ES-I3 (cell line): ENCODE results near the gene ELF5.

Source experiments
- H3K36me3 ChIP-seq: 2 replicates; pipeline ENCODE4 v1.6.1; 2013; ENCODE audit warnings: mild to moderate bottlenecking, low read length, control low read depth, moderate library complexity; ENCODE audit not compliant: insufficient read depth
- H3K4me1 ChIP-seq: 2 replicates; pipeline ENCODE4 v1.6.1; 2013; ENCODE audit warnings: mild to moderate bottlenecking, control low read depth, low read length; ENCODE audit not compliant: insufficient read depth
- H3K9ac ChIP-seq: 2 replicates; pipeline ENCODE4 v1.6.1; 2013; ENCODE audit warnings: low read depth, mild to moderate bottlenecking, low read length, moderate library complexity
- H3K9me3 ChIP-seq: 2 replicates; pipeline ENCODE4 v1.6.1; 2013; ENCODE audit warnings: mild to moderate bottlenecking, low read length, moderate library complexity; ENCODE audit not compliant: control insufficient read depth, insufficient read depth

The ELF5 gene

DNA sequence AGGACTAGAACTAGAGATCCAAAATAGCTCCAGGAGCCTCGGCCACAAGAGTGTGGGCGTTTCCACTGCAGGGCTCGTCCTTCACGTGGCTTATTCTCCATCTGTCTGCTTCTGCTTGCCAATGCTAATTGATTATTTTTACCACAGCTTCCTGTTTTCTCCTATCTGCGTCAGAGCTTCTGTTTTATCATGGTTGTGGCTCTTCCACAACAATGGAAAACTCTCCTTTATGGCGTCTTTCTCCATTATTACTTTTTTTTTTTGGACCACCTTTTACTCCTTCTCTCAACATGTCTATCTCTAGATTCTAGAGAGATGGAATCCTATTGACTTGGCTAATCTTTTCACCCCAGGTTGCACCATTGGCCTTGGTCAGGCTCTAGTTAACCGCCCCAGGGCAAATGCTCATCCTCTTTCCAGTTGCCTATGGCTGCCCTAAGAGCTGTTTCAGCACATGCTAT lies 49.0 kb downstream of the ELF5 start:
- Histone ChIP-seq H3K4me1 (no peaks in the 10 kb centered on the region), H3K36me3 (no peaks in the 10 kb centered on the region), H3K9me3 (peaks cover 2% of the 10 kb centered on the region), H3K9ac (no peak overlapping the region)

DNA sequence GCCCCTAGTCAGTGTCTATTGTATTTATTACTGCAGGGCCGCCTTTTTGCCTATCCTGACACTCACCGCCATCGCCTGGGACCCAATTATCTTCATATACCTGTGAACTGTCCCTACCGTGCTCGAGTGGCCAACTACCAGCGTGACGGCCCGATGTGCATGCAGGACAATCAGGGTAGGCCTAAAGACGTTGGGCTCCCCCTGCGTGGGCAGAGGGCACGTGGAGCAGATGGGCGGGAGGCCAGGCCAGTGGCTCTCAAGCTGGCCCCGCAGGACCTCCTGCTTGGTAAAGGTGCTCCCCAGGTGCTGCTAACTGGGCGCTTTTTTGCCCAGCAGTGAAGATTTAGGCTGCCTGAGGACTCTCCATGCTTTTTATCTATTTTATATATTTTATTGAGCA lies 52.4 kb downstream of the ELF5 start:
- H3K36me3 ChIP-seq: no peaks in the 10 kb centered on the region
- no peak overlapping the region for H3K9ac ChIP-seq
- no peaks in the 10 kb centered on the region for H3K9me3 ChIP-seq
- peaks cover 4% of the 10 kb centered on the region; the same call in 1 of the 2 replicates for H3K4me1 ChIP-seq

DNA sequence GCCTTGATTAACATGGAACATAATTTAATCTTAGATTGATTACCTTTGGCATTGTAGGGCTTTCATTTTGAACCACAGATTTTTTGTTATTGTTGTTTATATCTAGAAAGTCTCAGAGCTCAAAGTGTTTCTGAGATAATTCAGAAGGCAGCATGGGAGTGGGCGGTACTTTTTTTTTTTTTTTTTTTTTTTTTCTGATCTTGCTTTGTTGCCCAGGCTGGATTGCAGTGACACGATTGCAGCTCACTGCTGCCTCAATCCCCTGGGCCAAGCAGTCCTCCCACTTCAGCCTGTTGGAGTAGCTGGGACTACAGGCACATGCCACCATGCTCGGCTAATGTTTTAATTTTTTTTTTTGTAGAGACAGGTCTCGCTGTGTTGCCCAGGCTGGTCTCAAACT lies 53.3 kb downstream of the ELF5 start:
- Histone ChIP-seq H3K9ac (no peak overlapping the region), H3K9me3 (no peaks in the 10 kb centered on the region), H3K4me1 (peaks cover 4% of the 10 kb centered on the region; the same call in 1 of the 2 replicates), H3K36me3 (no peaks in the 10 kb centered on the region)

DNA sequence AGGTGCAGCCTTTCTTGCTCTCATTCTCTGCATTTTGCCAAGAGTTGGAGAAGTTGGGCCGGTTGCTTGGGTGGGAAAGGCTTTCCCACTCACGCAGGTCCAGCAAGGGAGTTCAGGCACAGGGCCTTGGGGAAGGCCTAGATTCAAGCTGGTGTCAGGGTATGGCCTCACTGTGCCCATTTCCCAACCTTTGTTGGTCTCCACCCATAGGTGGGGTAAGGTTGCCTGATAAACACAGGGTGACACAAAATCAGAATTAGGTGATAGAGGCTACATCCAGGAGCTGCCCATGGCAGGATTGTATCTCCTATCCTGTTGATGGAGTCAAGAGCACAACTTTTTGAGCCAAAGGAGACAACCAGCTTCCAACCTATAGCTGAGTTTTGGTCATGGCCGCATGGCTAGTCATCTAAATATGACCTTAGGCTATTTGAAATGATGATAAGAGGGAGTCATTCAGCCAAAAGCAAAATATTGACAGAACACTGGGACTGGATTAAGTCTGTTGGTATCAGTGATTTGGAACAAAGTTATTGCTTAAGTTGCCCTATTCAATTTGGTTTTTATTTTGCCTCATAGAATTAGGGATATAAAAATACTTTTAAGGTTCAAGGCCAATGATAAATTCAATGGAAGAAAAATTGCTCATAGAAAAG lies 54.0 kb downstream of the ELF5 start:
- Histone ChIP-seq H3K9ac (no peak overlapping the region), H3K36me3 (no peaks in the 10 kb centered on the region), H3K9me3 (no peaks in the 10 kb centered on the region), H3K4me1 (peaks cover 4% of the 10 kb centered on the region; the same call in 1 of the 2 replicates)

DNA sequence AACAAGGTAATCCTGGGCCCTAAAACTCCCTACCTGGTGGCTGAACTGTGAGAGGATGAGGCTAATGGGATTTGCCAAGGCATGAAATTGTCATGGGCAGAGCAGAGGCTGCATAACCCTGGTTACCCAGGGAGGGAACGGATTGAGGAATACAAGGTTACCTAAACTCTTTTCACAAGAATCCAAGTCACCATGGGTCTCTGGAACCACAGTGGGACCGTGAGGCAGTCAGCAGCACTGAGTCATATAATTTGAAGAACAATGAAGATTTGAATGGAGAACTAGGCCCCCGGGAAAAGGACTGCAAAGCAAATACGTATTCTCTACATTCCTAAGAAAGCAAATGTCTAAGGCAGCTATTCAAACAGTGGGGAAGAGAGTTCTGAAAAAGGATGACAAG lies 55.1 kb downstream of the ELF5 start:
- H3K4me1 ChIP-seq: peaks cover 4% of the 10 kb centered on the region; the same call in 1 of the 2 replicates
- H3K36me3 ChIP-seq: no peaks in the 10 kb centered on the region
- H3K9ac ChIP-seq: no peak overlapping the region
- H3K9me3 ChIP-seq: no peaks in the 10 kb centered on the region

DNA sequence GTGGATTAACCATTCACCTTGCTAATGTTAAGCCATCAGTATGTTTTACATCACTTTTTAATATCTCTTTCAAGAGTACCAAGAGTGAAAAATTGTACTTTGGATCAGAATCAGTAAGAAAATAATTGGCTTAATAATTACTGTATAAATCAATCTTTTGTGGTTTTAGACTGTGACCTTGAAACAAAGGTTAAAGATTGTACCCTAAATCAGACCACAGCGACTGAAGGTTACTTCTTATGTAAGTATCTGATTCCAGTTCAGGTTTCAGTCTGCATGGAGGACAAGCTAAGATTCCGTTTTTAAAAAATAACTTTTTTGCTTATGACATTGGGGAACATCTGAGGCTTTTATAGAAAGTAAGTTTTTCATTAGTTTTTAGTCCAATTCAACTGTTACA lies 56.0 kb downstream of the ELF5 start:
- no peaks in the 10 kb centered on the region for H3K36me3 ChIP-seq

DNA sequence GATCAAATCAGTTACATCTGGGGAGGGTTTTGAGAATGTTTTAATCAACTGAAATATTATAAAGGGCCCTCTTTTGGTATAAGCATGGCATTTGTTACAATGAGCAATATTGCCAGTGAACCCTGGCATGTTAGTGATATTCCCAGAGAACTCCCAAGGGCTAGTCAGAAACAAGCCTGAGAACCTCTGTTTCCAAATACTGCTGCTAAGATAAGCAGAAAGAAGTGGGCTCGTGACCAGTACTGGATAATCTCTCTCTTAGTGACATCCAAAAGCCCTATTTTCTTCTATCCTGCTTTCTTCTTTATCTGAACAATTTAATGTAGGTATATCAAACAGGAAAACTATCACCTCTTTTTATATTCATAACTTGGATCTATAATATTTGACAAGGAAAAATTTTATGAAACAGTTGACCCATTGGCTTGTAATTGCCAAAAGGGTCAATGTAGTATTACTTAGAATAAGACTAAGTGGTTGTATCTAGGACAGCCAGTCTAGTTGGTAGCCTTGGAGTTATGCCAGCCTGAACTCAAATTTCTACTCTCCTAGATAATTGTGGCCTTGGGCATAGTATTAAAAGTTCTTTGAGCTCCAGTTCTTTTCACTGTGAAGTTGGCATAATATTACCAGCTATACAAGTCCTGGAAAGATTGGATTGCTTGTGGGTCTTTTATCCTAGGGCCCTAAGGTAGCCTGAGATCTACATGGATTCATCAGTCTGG lies 59.1 kb downstream of the ELF5 start:
- Histone ChIP-seq H3K4me1 (peaks cover 4% of the 10 kb centered on the region; the same call in 1 of the 2 replicates), H3K36me3 (no peaks in the 10 kb centered on the region), H3K9me3 (no peaks in the 10 kb centered on the region), H3K9ac (no peak overlapping the region)

More for the DNA sequence above, 56.0 kb downstream of the ELF5 start:
- Histone ChIP-seq H3K4me1 (peaks cover 4% of the 10 kb centered on the region; the same call in 1 of the 2 replicates), H3K9ac (no peak overlapping the region), H3K9me3 (no peaks in the 10 kb centered on the region)

DNA sequence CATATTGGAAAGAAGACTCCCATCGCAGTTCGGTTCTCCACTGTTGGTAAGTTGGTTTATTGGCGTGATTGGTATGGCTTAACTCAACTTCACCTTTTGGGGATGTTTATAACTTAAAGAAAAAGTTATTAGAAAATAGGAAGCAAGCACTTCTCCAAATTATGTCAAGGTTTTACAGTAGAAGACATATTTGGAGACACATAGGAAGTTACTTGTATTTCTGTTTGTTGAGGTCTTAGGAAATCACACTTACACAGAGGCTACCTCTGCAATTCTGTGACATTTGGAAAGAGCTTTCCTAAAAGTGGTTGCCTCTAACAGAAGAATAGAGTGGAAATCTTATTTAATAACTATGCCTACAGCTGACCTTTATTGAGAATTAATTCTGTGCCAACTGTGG lies 62.5 kb downstream of the ELF5 start:
- H3K36me3 ChIP-seq: no peaks in the 10 kb centered on the region
- H3K4me1 ChIP-seq: no peaks in the 10 kb centered on the region
- no peaks in the 10 kb centered on the region for H3K9me3 ChIP-seq
- H3K9ac ChIP-seq: no peak overlapping the region

DNA sequence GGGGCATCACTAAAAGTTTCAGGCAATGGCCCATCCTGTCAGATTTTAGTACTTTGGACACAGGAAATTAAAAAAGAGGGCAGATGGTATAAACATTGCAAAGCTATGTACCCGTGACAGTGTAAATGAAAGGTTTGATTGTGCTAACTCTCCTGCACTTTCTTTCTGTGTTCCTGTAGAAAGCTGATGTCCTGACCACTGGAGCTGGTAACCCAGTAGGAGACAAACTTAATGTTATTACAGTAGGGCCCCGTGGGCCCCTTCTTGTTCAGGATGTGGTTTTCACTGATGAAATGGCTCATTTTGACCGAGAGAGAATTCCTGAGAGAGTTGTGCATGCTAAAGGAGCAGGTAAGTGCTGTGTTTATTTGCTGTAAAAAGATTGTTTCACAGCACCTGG lies 64.6 kb downstream of the ELF5 start:
- Histone ChIP-seq H3K4me1 (no peaks in the 10 kb centered on the region), H3K9me3 (no peaks in the 10 kb centered on the region), H3K36me3 (no peaks in the 10 kb centered on the region), H3K9ac (no peak overlapping the region)

DNA sequence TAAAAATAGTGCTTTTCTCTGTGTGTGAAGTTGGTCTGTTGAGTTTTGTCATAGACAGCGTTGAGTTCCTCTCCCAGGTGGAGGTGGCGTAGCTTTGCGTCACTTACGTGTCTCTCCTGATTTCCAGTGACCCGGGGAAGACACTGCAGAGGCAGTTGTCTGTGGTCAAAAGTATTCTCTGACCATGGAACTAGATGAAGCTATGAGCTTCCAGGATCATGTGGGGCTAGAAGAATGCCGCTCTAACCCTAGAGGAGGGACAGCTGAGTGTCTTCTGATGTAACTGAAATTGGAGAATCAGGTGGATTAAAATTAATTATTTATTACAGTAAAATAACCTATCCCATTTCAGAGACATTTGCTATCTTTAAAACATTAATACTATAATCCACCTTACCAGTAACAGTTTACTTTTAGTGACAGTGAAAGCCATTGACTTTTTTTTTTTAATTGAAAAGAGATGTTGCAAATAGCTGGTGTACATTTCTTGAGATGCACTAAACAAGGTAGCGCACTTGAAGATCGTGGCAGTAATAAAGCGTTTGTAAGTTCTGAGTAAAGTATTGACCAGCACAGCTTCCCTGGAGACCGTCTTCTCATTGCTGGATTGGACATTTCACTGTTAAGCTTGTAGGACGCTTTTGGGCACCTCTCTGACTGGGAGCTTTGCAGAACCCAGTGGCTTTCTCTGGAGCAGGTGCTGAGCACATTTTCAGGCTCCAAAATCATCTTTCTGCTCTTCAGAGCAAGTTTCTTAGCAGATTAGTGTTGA lies 65.2 kb downstream of the ELF5 start:
- Histone ChIP-seq H3K36me3 (no peaks in the 10 kb centered on the region), H3K9ac (no peak overlapping the region), H3K4me1 (no peaks in the 10 kb centered on the region), H3K9me3 (no peaks in the 10 kb centered on the region)

DNA sequence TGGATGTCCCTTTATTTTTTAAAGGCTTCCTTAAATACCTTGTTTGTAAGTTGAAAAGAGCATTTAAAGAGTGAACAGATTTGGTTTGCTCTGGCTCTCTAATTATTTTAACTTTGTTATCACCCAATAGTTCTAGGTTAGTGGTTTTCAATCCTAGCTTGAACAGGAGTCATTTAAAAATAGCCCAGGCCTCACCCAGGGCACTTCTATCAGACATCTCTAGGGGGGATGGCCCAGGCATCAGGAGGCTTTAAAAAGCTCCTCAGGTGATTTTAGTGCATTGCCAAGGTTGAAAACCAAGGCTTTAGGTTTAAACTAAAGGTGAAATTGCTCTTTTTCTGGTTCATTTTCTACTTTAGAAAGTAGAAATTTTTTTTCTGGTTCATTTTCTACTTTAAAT lies 66.5 kb downstream of the ELF5 start:
- H3K9me3 ChIP-seq: no peaks in the 10 kb centered on the region
- H3K9ac ChIP-seq: no peak overlapping the region
- no peaks in the 10 kb centered on the region for H3K36me3 ChIP-seq
- H3K4me1 ChIP-seq: no peaks in the 10 kb centered on the region

DNA sequence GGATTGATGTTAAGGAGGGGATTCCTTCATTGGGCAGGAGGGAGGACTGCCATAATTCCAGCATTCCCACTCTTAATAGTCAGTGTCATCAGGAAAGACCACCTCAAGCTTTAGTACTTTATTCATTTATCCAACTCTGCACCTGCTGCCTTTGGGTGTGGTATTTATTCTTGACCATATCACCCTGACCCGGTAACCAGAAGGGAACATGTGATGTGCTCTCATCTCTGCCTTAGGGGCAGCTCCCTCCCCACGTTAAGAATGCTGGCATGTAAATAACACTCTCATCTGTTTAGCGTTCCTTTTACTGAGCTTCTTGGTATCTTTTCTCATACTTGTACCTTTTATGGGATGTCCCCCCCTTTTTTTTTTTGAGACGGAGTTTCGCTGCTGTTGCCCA lies 67.2 kb downstream of the ELF5 start:
- no peaks in the 10 kb centered on the region for H3K36me3 ChIP-seq
- H3K4me1 ChIP-seq: no peaks in the 10 kb centered on the region
- H3K9ac ChIP-seq: no peak overlapping the region
- no peaks in the 10 kb centered on the region for H3K9me3 ChIP-seq

DNA sequence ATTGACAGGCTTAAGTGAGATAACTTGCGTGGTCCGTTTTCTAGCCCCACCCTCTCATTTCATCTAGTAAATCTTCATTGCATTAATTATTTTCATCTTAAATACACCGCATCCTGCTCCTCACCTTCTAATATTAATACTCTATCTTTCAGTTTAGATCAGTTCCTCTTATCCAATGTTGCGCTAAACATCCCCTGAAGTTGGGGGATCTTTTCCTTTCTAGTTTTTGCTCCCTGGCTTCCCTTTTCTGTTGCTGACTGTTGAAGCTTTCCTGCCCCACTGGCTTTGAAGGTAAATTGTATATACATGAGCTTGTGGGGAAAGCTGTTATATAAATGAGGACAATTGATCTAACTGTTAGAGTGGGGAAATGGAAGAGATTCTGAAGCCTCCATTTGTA lies 67.6 kb downstream of the ELF5 start:
- Histone ChIP-seq H3K9me3 (no peaks in the 10 kb centered on the region), H3K4me1 (no peaks in the 10 kb centered on the region), H3K36me3 (no peaks in the 10 kb centered on the region), H3K9ac (no peak overlapping the region)

DNA sequence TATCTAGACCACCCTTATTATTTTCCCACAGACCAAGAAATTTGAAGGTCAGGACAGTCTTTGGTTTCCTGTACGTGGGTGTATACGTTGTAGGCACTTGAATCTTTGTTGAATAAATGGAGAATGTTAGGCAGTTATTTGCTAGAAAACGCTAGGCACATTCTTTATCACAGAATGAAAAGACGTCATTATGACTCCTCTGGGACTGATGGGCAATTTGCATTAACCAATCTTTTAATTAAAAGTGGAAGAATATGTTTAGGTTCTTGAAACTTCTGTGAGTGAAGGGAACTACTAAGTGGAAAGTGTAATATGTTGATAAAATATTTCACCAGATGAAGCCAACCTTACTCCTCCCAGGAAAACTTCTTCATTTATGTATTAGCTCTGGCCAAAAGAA lies 69.2 kb downstream of the ELF5 start:
- H3K4me1 ChIP-seq: no peaks in the 10 kb centered on the region
- H3K36me3 ChIP-seq: no peaks in the 10 kb centered on the region
- no peak overlapping the region for H3K9ac ChIP-seq

More for the DNA sequence above, 69.2 kb downstream of the ELF5 start:
- H3K9me3 ChIP-seq: 0 out of 2 replicates have a peak, but pooled peaks cover 5% of the 10 kb centered on the region
